GDM1 (cell line): Measurements from ENCODE around the gene PPP6R2.

Experiments
- DNase-seq: peaks from one replicate; lab custom pipeline; 2025; lab: John Stamatoyannopoulos, UW

Gene PPP6R2

GRCh38 chr22:50447576-50448551 lies 104.7 kb downstream of the PPP6R2 start:
- no peak for DNase-seq

- DNase-seq = no peak
These were observed 109.5 kb downstream of the PPP6R2 start for GRCh38 chr22:50452649-50453048.

DNA sequence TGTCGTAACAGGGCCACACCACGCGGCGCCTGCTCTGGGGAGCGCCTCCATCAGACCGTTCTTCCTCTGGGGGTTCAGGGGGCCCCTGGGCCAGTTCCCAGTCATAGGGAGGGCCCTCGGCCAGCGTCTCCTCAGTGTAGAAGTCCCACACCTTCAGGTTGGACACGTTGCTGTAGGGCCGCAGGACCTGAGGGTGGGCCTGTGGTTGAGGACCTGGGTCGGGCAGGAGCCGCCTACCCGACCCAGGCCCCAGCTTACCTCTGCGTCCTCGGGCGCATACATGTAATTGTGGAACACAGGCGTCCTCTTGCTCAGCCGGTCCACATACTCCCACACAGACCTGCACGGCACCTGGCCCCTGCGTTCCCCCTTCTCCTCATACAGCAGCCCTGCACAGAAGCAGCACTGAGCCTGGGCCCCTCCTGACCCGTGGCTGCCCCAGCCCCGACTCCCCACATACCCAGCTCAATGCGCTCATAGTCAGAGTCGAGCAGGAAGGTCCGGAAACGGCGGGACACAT lies 111.5 kb downstream of the PPP6R2 start:
- no peak for DNase-seq

DNA sequence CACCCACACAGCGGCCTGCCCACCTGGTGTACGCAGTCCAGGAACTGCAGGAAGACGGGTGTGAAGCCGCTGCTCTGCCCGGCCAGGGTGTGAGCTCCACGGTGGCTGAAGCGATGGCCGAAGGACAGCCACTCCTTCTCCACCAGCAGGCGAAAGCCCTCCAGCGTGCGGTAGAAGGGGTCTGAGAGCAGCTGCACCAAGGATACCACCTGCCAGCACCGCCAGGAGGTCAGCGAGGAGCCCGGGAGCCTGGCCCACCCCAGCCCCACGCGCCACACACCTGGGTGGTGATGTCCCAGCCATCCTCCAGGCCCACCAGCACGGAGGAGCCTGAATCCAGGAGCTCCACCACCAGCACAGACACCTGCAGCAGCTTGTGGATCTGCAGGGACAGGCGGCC lies 112.1 kb downstream of the PPP6R2 start:
- no peak for DNase-seq

GRCh38 chr22:50456026-50456425 lies 112.9 kb downstream of the PPP6R2 start:
- no peak for DNase-seq

- DNase-seq = no peak
These were observed 113.5 kb downstream of the PPP6R2 start for GRCh38 chr22:50456466-50457234.

DNA sequence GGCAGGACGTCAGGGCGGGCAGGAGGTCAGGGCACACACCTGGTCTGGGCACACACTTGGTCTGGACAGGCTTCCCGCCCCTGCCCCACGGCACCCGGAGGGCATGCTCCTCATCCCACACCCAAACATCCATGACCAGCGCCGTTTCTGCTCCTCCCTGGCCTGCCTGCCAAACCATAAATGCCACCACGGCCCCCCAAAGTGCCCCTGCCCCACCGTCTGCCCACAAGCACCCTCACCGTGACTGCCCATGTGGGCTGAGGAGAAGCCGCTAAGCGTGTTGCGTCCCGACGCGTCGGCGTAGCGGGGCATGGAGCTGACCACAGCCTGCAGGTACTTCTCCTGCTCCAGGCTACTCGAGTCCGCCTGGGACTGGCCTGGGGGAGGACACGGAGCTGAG lies 115.9 kb downstream of the PPP6R2 start:
- DNase-seq = no peak

- no peak for DNase-seq
These were observed 116.5 kb downstream of the PPP6R2 start for GRCh38 chr22:50459496-50460140.

DNA sequence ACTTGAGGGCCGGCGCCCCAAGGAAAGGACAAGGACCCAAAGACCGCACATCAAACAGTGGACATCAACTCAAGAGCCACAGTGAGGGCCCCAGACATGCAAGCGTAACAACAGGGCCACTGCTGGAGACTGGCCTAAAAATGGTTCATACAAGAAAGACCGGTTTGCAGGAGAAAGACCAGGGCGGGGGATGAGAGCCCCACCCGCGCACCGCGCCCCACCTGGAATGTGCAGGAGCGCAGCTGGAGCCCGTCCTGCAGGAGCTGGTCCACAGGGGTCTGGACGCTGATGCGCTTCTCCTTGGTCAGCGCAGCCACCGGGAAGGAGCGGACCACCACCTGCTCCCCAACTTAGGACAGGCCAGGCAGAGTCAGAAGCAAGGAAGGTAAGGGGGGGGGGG lies 117.8 kb downstream of the PPP6R2 start:
- no peak for DNase-seq

GRCh38 chr22:50461536-50461935 lies 118.4 kb downstream of the PPP6R2 start:
- no peak for DNase-seq

DNA sequence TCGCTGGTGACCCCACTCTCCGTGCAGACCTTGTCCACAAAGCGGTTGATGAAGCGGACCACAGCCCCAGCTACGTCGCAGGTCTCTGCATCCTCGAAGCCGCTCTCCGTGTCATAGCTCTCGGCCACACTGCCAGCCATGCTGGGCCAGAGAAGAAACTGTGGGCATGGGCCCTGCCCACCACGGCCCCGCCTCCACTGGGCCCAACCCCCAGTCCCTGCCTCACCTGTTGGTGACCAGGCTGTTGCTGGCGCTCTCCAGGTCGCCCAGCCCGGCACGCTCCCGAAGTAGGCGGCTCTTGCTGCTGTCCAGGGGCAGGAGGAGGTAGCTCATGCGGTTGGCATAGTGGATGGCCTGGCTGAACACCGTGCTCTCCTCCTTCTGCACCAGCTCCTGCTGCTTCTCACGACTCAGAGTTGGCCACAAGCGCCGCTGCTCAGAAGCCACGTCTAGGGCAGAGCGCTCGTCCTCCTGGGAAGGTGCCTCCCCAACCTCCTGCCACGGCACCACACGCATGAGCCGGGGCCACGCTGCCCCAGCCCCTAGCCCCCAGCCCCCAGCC lies 118.9 kb downstream of the PPP6R2 start:
- DNase-seq = no peak

DNA sequence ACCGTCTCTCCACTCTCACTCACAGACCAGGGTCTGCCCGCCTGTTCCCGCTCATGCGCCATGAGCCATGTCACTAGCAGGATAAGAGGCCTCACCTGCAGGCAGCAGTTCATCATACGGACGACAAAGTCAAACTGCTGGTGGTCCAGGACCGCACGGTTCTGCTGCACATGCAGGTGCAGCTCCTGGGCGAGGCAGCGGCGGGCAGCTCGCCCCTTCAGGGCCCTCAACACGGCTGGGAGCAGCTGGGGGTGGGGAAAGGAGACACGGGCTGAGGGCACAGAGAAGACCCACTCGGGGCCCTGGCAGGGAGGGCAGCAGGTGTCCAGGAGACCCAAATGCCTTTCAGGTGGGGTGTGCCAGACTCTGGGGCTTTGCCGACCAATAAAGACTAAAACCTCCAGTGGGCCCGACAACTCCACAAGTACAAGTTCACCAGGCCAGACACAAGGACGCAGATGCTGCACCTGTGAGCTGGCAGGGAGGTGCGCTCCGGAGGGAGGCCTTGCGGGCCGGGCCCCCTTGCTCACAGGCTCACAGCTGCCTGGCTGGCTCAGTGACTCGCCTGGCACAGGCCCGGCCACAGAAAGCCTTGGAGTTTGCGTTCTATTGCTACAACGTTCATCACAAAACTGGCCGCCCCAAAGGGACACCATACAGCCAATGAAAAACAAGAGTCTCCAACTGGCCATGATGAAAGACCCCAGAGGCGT lies 120.2 kb downstream of the PPP6R2 start:
- no peak for DNase-seq

GRCh38 chr22:50464451-50464850 lies 121.3 kb downstream of the PPP6R2 start:
- no peak for DNase-seq

DNA sequence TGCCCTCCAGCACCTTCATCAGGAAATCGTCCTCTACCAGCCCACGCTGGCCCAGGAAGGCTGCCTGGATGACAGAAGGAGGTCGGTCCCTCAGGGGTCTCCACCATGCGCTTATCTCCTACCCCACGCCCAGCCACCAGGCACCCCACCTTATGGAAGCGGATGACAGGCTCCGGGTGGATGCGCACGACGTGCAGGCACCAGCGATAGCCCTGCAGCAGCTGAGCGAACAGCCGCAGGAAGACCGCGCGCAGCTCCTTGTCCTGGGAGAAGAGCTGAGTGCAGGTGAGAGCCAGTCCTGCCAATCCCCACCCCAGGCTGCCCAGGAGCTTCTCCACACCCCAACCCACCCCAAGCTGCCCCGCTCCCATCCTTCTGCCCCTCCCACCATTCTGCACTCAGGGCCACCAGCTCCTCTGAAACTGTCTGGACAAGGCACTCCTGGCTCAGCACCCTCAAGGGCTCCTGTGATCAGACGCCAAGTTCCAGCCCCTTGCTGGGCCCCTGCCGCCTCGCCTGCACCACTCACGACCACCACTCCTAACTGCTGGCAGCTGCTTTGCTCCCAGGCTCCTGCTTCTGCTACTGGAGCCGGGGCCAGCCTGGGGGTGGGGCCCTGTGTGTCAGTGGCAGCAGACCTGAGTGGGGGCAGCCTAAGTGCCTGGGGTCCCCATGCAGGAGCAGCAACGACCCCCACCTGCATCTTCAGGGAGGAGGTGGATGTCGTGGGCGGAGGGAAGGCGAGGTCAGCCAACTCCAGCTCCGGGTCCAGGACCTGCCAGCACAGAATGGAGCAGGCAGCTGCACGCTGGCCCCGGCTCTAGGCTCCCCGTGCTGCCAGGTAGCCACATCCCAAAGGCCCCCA lies 122.2 kb downstream of the PPP6R2 start:
- DNase-seq = no peak

GRCh38 chr22:50467341-50467740 lies 124.2 kb downstream of the PPP6R2 start:
- no peak for DNase-seq

DNA sequence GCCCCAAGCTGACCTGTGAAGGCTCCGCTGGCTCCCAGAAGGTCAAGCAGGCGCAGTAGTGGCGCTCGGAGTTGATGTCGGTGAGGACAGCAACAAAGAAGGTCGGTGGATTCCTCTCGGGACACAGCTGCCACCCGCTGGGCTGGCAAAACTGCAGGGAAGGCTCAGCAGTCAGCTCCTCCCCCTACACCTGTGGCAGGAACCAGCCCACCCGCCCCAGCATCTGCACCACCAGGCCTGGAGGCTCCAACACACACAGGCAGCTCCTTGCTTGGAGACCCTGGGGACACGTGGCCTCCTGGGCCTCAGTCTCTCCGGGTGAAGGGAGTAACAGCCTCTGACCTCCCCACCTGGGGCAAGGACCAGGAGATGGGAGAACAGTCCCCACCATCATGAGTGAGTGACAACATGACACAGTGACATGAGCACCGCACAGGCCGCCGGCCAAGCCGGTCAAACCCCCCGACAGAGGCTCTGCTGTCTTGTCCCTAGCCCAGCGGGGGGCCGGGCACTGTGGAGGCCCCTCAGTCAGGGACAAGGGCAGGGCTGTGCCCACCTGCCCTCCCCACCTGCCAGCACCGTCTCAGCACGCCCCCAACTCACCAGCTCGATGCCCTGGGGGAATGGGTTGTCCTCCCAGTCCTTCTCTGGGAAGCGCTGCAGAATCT lies 124.8 kb downstream of the PPP6R2 start:
- no peak for DNase-seq

DNA sequence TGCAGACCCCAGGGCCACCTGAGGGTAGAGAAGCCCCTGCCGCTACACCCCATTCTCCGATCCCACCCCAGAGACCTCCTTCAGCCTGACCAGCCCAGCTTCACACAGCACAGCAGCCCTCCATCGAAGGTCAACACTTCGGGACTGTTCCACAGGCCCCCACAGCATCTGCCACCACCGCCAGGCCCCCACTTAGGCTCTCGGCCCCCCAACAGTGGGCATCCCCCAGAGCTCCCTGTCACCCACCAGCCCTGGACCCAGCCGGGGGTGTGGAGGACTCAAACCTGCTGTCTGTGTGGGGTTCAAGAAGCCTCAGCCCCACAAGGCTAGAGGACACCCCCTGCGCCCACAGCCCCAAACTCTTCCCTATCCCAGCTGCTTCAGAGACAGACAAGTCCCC lies 125.5 kb downstream of the PPP6R2 start:
- no peak for DNase-seq

DNA sequence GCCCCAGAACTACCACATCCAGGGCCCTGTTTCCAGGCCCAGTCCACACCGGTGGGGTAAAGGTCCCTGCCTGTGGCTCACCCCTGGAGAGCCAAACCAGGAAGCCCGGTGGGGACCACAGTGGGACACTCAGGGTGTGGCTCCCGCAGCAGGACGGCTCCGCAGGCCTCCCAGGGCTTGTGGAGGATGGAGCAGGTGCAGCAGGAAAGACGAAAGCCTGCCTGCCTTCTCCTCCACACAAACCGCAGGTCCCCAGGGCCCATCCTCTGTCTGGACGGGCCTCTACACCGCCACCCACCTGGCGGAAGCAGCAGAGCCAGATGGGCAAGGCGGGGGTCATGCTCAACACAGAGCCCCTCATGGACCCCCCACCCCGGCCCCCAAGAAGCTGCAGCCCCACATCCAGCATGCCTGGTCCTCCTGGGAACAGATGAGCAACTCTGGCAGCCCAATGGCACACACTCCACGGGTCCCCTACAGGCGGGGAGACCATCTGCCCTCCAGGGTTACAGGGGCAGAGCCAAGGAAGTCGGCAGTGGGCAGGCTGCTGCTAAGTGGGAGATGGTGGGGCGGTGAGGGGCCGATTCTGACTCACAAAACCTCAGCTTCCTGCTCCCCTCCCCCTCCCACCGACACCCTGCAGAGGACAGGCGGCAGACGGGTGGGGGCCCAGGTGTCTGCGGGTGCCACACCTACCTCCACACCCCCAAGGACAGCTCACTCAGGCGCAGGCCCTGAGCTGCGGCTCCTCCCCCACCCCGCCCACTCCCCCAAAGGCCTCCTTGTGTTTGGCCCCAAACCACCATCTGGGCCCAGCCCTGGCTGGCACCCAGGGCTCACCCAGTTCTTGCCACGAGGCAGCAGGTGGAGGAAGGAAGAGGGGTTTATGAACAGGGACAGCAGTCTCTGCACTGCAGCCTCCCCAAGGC lies 126.5 kb downstream of the PPP6R2 start:
- peak; percentile 70 for DNase-seq

DNA sequence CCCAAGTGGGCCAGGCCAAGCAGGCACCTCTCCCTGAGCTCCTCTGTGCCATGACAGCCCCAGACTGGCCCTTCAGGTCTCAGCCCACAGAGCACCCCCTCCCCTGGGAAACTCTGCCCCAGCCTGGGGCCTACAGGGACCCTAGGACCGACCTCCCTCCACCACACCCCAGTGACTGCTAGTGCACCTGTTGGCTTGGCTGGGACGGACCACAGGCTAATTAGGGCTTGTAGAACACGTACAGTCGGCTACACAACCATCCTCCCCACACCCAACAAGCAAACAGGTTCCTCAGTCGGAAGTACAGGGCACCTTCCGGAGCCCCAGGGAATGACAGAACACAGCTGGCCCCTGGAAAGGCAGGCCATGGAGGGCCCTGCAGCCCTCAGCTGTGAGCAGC lies 127.4 kb downstream of the PPP6R2 start:
- no peak for DNase-seq
